ENCODE data around the gene BARX2. TPM values are rescaled to one million over a fixed set of nuclear protein-coding genes. Genes with fewer than 3 reads are reported as not detected.

The BARX2 gene
- total and polyA plus RNA-seq, 2 donors = 0.14 to 2.9 TPM

- H3K4me3 ChIP-seq (ENCODE audit: low read length in 2 of 2) = no peak overlapping the region
- no peaks in the 10 kb centered on the region for H3K9me3 ChIP-seq (ENCODE audit: control insufficient read depth in 2 of 2, insufficient read depth in 1 of 2, low read length in 1 of 2)
- DNase-seq (ENCODE audit: low read depth in 6 of 9, low spot score in 9 of 9) = no peak
- H3K27ac ChIP-seq (ENCODE audit: low read depth in 1 of 2, low read length in 1 of 2) = no peak overlapping the region
- H3K4me1 ChIP-seq (ENCODE audit: control insufficient read depth in 2 of 2, insufficient read depth in 2 of 2, low read length in 2 of 2) = no peaks in the 10 kb centered on the region
- no peaks in the 10 kb centered on the region for H3K36me3 ChIP-seq (ENCODE audit: control insufficient read depth in 2 of 2, insufficient read depth in 2 of 2, low read length in 1 of 2)
- 84% methylated on average over 5 of the region's 5 CpGs for WGBS
- H3K27me3 ChIP-seq (ENCODE audit: control insufficient read depth in 2 of 2, insufficient read depth in 1 of 2, low read length in 1 of 2) = peaks cover 0 to 11% of the 10 kb centered on the region in 2 donors
Measured at GRCh38 chr11:129391360-129391759, 15.7 kb downstream of the BARX2 start.

GRCh38 chr11:129391821-129392220, 16.2 kb downstream of the BARX2 start:
- peaks cover 0 to 9% of the 10 kb centered on the region in 2 donors for H3K27me3 ChIP-seq (ENCODE audit: control insufficient read depth in 2 of 2, insufficient read depth in 1 of 2, low read length in 1 of 2)
- DNase-seq (ENCODE audit: low read depth in 6 of 9, low spot score in 9 of 9) = no peak
- H3K27ac ChIP-seq (ENCODE audit: low read depth in 1 of 2, low read length in 1 of 2) = no peak overlapping the region
- H3K4me3 ChIP-seq (ENCODE audit: low read length in 2 of 2) = no peak overlapping the region
- H3K4me1 ChIP-seq (ENCODE audit: control insufficient read depth in 2 of 2, insufficient read depth in 2 of 2, low read length in 2 of 2) = no peaks in the 10 kb centered on the region
- H3K36me3 ChIP-seq (ENCODE audit: control insufficient read depth in 2 of 2, insufficient read depth in 2 of 2, low read length in 1 of 2) = no peaks in the 10 kb centered on the region
- WGBS = 81% methylated on average over 6 of the region's 6 CpGs
- H3K9me3 ChIP-seq (ENCODE audit: control insufficient read depth in 2 of 2, insufficient read depth in 1 of 2, low read length in 1 of 2) = no peaks in the 10 kb centered on the region

GRCh38 chr11:129392995-129393394, 17.3 kb downstream of the BARX2 start:
- no peak overlapping the region for H3K27ac ChIP-seq (ENCODE audit: low read depth in 1 of 2, low read length in 1 of 2)
- WGBS = 94% methylated on average over 1 of the region's 1 CpG
- H3K27me3 ChIP-seq (ENCODE audit: control insufficient read depth in 2 of 2, insufficient read depth in 1 of 2, low read length in 1 of 2) = peaks cover 0 to 7% of the 10 kb centered on the region in 2 donors
- H3K36me3 ChIP-seq (ENCODE audit: control insufficient read depth in 2 of 2, insufficient read depth in 2 of 2, low read length in 1 of 2) = no peaks in the 10 kb centered on the region
- H3K9me3 ChIP-seq (ENCODE audit: control insufficient read depth in 2 of 2, insufficient read depth in 1 of 2, low read length in 1 of 2) = no peaks in the 10 kb centered on the region
- no peak overlapping the region for H3K4me3 ChIP-seq (ENCODE audit: low read length in 2 of 2)
- no peak for DNase-seq (ENCODE audit: low read depth in 6 of 9, low spot score in 9 of 9)
- H3K4me1 ChIP-seq (ENCODE audit: control insufficient read depth in 2 of 2, insufficient read depth in 2 of 2, low read length in 2 of 2) = no peaks in the 10 kb centered on the region

- 86% methylated on average over 3 of the region's 3 CpGs for WGBS
- DNase-seq (ENCODE audit: low read depth in 6 of 9, low spot score in 9 of 9) = no peak
- H3K9me3 ChIP-seq (ENCODE audit: control insufficient read depth in 2 of 2, insufficient read depth in 1 of 2, low read length in 1 of 2) = no peaks in the 10 kb centered on the region
- no peak overlapping the region for H3K4me3 ChIP-seq (ENCODE audit: low read length in 2 of 2)
- H3K27ac ChIP-seq (ENCODE audit: low read depth in 1 of 2, low read length in 1 of 2) = no peak overlapping the region
- H3K4me1 ChIP-seq (ENCODE audit: control insufficient read depth in 2 of 2, insufficient read depth in 2 of 2, low read length in 2 of 2) = no peaks in the 10 kb centered on the region
- H3K36me3 ChIP-seq (ENCODE audit: control insufficient read depth in 2 of 2, insufficient read depth in 2 of 2, low read length in 1 of 2) = no peaks in the 10 kb centered on the region
- peaks cover 0 to 4% of the 10 kb centered on the region in 2 donors for H3K27me3 ChIP-seq (ENCODE audit: control insufficient read depth in 2 of 2, insufficient read depth in 1 of 2, low read length in 1 of 2)
Measured at GRCh38 chr11:129394709-129395108, 19.1 kb downstream of the BARX2 start.

- 61% methylated on average over 9 of the region's 9 CpGs for WGBS
- no peak for DNase-seq (ENCODE audit: low read depth in 6 of 9, low spot score in 9 of 9)
- H3K4me3 ChIP-seq (ENCODE audit: low read length in 2 of 2) = no peak overlapping the region
- no peaks in the 10 kb centered on the region for H3K9me3 ChIP-seq (ENCODE audit: control insufficient read depth in 2 of 2, insufficient read depth in 1 of 2, low read length in 1 of 2)
- no peaks in the 10 kb centered on the region for H3K36me3 ChIP-seq (ENCODE audit: control insufficient read depth in 2 of 2, insufficient read depth in 2 of 2, low read length in 1 of 2)
- H3K27ac ChIP-seq (ENCODE audit: low read depth in 1 of 2, low read length in 1 of 2) = no peak overlapping the region
- H3K27me3 ChIP-seq (ENCODE audit: control insufficient read depth in 2 of 2, insufficient read depth in 1 of 2, low read length in 1 of 2) = peaks cover 0 to 4% of the 10 kb centered on the region in 2 donors
- H3K4me1 ChIP-seq (ENCODE audit: control insufficient read depth in 2 of 2, insufficient read depth in 2 of 2, low read length in 2 of 2) = no peaks in the 10 kb centered on the region
Measured at GRCh38 chr11:129395432-129395831, 19.8 kb downstream of the BARX2 start.

GRCh38 chr11:129395883-129396282, 20.2 kb downstream of the BARX2 start:
- DNase-seq (ENCODE audit: low read depth in 6 of 9, low spot score in 9 of 9) = no peak
- Histone ChIP-seq H3K9me3 (ENCODE audit: control insufficient read depth in 2 of 2, insufficient read depth in 1 of 2, low read length in 1 of 2) (no peaks in the 10 kb centered on the region), H3K36me3 (ENCODE audit: control insufficient read depth in 2 of 2, insufficient read depth in 2 of 2, low read length in 1 of 2) (no peaks in the 10 kb centered on the region), H3K4me3 (ENCODE audit: low read length in 2 of 2) (no peak overlapping the region), H3K4me1 (ENCODE audit: control insufficient read depth in 2 of 2, insufficient read depth in 2 of 2, low read length in 2 of 2) (no peaks in the 10 kb centered on the region), H3K27ac (ENCODE audit: low read depth in 1 of 2, low read length in 1 of 2) (no peak overlapping the region), H3K27me3 (ENCODE audit: control insufficient read depth in 2 of 2, insufficient read depth in 1 of 2, low read length in 1 of 2) (peaks cover 0 to 4% of the 10 kb centered on the region in 2 donors)
- WGBS = 87% methylated on average over 7 of the region's 7 CpGs

GRCh38 chr11:129396454-129396853, 20.8 kb downstream of the BARX2 start:
- DNase-seq (ENCODE audit: low read depth in 6 of 9, low spot score in 9 of 9) = no peak
- WGBS = 90% methylated on average over 3 of the region's 3 CpGs
- Histone ChIP-seq H3K9me3 (ENCODE audit: control insufficient read depth in 2 of 2, insufficient read depth in 1 of 2, low read length in 1 of 2) (no peaks in the 10 kb centered on the region), H3K4me3 (ENCODE audit: low read length in 2 of 2) (no peak overlapping the region), H3K27me3 (ENCODE audit: control insufficient read depth in 2 of 2, insufficient read depth in 1 of 2, low read length in 1 of 2) (peaks cover 0 to 4% of the 10 kb centered on the region in 2 donors), H3K36me3 (ENCODE audit: control insufficient read depth in 2 of 2, insufficient read depth in 2 of 2, low read length in 1 of 2) (no peaks in the 10 kb centered on the region), H3K4me1 (ENCODE audit: control insufficient read depth in 2 of 2, insufficient read depth in 2 of 2, low read length in 2 of 2) (no peaks in the 10 kb centered on the region), H3K27ac (ENCODE audit: low read depth in 1 of 2, low read length in 1 of 2) (no peak overlapping the region)

GRCh38 chr11:129402206-129403171, 26.8 kb downstream of the BARX2 start:
- no peaks in the 10 kb centered on the region for H3K9me3 ChIP-seq (ENCODE audit: control insufficient read depth in 2 of 2, insufficient read depth in 1 of 2, low read length in 1 of 2)
- 94% methylated on average over 3 of the region's 3 CpGs for WGBS

GRCh38 chr11:129404731-129405130, 29.1 kb downstream of the BARX2 start:
- Histone ChIP-seq H3K9me3 (ENCODE audit: control insufficient read depth in 2 of 2, insufficient read depth in 1 of 2, low read length in 1 of 2) (no peaks in the 10 kb centered on the region), H3K4me1 (ENCODE audit: control insufficient read depth in 2 of 2, insufficient read depth in 2 of 2, low read length in 2 of 2) (no peaks in the 10 kb centered on the region), H3K27me3 (ENCODE audit: control insufficient read depth in 2 of 2, insufficient read depth in 1 of 2, low read length in 1 of 2) (peaks cover 0 to 2% of the 10 kb centered on the region in 2 donors), H3K36me3 (ENCODE audit: control insufficient read depth in 2 of 2, insufficient read depth in 2 of 2, low read length in 1 of 2) (no peaks in the 10 kb centered on the region), H3K4me3 (ENCODE audit: low read length in 2 of 2) (no peak overlapping the region), H3K27ac (ENCODE audit: low read depth in 1 of 2, low read length in 1 of 2) (no peak overlapping the region)
- no peak for DNase-seq (ENCODE audit: low read depth in 6 of 9, low spot score in 9 of 9)
- WGBS = 90% methylated on average over 4 of the region's 4 CpGs

More at GRCh38 chr11:129402206-129403171, 26.8 kb downstream of the BARX2 start:
- Histone ChIP-seq H3K27me3 (ENCODE audit: control insufficient read depth in 2 of 2, insufficient read depth in 1 of 2, low read length in 1 of 2) (peaks cover 0 to 2% of the 10 kb centered on the region in 2 donors), H3K36me3 (ENCODE audit: control insufficient read depth in 2 of 2, insufficient read depth in 2 of 2, low read length in 1 of 2) (no peaks in the 10 kb centered on the region), H3K27ac (ENCODE audit: low read depth in 1 of 2, low read length in 1 of 2) (no peak overlapping the region), H3K4me1 (ENCODE audit: control insufficient read depth in 2 of 2, insufficient read depth in 2 of 2, low read length in 2 of 2) (no peaks in the 10 kb centered on the region), H3K4me3 (ENCODE audit: low read length in 2 of 2) (no peak overlapping the region)
- DNase-seq (ENCODE audit: low read depth in 6 of 9, low spot score in 9 of 9) = no peak

Measured in thymus (tissue), 11 donors.